Measurements from ENCODE around the gene PRAC2.

PRAC2 gene

DNA sequence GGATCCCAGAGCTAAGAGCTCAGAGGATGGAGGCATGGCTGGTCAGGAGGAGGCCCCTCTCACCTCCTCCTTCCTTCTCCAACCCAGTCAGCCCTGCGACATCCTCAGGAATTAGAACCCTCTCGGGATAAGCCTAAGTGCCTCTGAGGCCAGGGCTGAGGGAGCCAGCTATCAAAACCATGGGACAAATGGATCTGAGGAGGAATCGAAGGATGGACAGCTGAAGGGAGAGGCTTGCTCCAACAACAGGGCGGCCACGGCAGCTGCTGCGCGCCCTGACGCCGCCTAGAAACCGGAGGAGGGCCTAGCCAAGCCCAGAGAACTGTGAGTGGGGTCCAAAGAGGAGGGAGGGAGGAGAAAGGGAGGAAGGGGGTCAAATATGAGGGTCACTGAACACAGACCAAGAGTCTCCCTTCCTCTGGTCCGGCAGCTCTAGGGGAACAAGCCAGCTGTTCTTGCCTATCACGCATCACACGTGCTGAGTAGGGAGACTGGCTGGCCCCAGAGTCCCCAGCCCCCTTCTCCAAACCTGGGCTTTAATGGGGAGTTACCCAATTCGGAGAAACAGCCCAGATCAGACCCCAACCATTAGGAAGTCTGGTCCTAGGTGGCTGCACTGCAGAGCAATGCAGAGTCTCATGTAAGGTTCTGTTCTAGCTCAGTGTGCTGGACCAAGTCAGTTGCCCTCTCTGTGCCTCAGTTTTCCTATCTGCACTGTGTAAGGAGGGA is 11.5 kb downstream of the PRAC2 start:
- DNase-seq, result no peak

DNA sequence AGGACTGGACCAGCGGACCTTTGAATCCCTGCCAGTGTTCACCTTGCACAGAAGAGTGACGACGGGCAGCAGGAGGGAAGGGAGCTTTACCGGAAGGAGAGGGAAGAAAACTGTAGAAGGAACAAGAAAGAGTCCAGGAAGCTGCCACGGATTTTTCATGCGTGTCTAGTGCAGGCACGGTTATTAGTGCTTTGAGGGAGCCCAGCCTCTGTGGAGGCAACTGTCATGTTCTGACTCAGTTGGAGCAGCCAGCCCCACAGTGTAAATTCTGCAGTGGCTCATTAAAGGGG is 12.0 kb downstream of the PRAC2 start:
- no peak for DNase-seq

DNA sequence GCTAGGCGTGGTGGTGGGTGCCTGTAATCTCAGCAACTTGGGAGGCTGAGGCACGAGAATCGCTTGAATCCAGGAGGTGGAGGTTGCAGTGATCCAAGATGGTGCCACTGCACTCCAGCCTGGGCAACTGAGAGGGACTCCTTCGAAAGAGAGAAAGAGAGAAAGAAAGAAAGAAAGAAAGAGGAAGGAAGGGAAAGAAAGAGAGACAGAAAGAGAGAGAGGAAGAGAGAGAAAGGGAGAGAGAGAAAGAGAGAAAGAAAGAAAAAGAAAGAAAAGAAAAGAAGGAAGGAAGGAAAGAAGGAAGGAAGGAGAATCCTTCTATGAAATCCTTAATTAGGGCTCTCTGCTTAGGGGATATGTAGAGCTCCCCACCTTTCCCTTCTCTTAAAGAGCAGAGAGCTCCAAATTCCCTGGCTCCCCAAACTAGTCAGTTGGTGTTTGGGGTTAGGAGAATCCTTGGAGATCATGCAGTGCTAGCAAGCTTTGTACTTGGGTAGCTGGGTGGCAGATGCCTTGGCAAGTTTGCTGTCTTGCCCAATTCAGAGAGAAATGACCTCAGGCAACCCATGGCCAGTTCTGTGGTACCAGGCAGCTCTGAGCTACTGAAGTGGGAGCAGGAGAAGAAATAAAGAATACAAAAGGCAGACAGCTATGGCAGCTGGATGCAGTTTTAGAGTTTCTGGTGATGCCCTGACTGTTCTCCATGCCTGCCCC is 14.5 kb downstream of the PRAC2 start:
- DNase-seq, result no peak

DNA sequence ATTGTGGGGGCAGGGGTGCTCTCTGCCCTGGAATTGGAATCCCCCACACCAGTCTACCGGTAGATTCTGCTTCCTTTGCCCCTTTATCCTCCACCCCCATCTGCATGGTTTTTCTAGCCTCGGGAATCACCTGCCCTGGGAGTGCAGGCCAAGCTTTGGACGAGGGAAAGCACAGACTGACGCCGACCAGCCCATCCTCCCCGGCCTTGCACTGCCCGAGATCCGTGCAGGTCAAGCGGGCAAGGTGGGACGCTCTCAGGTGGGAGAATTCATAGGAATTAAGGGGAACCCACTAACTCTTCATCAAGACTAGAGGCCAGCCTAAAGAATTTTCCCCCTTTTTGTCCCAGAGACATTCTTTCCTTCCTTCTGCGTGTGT is 15.4 kb downstream of the PRAC2 start:
- no peak for DNase-seq

DNA sequence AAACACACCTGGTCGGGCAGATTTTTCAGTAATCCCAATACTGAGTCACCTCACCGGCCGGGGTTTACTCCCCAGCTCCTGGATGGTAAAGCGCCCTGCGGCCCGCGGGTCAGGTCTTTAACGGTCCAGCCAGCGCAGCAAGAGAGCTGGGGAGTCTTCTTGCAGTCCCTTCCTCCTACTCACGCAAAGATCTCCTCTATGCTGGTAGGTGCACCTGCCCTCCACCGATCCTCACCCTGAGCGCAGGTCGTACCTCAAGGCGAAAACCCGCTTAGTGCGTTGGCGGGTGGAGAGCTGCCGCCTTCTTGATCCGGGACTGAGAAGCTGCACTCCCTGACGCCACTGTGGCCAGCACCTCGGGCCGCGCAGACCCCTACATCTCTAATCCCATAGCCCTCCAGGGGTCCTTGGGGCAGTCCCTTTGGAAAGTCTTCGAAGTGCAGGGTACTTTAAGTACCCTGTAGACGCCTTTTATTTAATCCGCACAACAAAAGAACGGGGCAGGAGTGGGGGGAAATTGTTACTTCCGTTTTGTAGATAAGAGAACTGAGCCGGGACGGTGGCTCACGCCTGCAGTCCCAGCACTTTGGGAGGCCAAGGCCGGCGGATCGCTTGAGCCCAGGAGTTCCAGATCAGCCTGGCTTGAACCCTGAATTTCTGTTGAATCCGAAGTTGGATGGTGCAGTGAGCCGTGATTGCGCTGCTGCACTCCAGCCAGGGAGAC is 16.0 kb downstream of the PRAC2 start:
- DNase-seq, result no peak

DNA sequence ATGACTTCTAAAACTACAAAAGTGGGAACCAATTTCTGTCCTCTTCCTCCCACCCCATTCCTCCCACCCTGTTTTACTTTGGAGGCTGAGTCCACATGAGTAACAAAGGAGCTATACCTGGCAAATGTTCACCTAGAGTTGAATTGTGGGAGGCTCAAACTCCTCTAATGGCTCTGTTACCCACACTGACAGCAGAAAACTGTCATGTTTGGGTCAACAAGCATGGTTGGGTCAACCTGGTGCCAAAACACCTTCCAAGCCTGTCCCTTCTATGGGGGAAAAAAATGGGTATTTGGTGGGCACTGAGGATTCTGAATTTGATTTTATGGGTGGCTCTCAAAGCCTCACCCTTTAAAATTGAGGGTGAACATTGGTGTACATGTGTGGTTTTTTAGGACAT is 17.6 kb downstream of the PRAC2 start:
- no peak for DNase-seq

DNA sequence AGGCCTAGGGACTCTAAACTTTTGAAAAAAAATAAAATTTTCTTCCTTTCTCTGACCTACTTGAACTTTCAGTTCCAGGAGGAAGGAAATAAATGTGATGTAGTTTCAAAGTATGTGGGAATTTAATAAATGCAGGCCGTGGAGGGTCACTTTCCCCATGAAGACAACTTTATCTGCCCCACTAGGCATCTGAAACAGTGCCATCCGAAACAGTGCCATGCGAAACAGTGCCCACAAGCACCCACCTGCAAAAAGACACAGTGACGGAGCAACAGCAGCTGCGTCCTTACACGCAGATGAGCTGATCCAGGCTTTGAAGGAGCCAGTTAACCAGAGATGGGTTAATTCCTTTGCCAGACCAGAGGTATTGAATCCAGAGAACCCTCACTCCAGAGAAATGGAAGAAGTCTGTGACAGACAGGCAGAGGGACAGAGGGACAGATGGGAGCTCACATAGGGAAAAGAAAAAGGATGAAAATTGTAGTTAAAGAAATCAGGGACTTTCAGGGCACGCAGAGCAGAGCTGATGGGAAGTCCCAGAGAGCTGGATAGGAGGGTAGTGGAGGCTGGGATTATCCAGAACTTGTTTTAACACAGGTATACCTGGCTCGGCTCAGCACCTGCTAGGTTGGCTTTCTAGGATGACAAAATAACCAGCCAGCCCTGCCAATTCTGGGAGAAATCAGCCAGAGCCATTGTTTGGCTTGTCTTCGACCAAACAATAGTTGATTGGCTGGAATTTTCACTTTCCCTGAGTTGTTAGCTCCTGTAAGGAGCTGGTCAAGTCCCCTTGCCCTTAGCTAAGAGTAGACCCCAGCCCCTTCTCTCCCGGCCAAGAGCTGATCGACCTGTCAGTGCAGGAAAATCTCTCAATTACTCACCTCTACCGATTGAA is 22.6 kb downstream of the PRAC2 start:
- DNase-seq, result no peak

DNA sequence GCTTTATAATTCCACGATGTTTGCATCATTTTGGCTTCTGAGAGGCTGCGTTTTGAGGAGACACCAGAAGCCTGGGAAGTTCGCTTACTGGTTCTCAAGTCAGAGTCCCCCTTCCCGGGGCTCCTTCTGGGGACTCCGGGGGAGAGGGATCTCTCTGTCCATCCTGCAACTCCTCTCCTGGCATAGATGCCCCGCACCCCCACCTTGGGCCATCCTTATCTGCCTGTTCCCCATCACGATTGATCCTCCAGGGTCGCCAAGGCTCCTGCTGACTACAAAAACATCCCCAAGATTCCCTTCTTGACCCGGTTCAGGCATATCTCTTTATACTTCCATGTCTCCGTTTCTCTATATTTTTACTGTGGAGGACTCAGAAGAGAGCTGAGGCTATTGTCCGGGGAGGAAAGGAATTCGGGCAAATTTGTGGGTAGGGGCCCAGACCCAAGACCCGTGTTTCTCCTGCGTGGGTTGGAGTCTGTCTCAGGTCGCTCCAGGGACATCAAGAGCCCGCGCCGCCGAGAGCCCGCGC is 24.0 kb downstream of the PRAC2 start:
- no peak for DNase-seq

DNA sequence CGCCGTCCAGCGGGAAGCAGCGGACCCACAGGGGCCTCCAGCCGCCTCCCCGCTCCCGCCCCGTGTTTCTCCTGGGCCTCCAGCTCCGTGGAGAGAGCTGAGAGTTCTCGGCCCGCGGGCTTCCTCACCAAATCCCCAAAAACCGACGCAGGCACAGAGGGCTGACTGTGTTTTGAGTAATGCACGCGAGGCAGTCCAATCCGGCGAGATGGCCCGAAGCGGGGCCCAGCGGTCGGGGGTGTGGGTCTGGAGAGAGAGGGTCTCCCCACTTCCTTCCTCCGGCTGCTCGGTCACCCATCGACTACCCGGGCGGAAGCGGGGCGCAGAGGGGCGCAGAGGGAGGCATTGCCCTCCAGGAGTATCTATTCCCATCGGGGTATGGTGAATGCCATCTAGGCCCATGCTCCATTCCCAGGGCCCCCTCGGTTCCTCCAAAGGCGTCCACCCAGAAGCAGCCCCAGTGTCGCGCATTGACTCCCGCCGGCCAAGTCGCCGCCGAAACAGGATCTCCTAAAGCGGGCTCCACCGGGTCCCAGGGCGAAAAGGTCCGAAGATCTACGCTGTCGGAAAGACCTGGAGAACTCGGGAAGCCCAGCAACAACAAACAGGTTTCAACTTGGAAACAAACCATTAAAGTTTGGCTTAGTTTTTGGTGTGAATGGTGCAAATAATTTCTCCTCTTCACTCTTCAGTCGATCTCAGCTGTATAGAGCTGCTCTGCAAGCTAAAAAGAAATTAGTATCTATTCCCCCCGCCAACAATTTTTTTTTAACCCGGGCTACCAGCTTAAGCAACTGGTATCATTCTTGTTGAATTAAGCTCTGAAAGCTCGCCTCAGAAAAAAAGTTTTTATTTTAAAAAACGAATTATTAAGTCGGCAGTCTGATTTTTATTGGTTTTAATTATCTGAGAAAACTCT is 24.7 kb downstream of the PRAC2 start:
- no peak for DNase-seq

DNA sequence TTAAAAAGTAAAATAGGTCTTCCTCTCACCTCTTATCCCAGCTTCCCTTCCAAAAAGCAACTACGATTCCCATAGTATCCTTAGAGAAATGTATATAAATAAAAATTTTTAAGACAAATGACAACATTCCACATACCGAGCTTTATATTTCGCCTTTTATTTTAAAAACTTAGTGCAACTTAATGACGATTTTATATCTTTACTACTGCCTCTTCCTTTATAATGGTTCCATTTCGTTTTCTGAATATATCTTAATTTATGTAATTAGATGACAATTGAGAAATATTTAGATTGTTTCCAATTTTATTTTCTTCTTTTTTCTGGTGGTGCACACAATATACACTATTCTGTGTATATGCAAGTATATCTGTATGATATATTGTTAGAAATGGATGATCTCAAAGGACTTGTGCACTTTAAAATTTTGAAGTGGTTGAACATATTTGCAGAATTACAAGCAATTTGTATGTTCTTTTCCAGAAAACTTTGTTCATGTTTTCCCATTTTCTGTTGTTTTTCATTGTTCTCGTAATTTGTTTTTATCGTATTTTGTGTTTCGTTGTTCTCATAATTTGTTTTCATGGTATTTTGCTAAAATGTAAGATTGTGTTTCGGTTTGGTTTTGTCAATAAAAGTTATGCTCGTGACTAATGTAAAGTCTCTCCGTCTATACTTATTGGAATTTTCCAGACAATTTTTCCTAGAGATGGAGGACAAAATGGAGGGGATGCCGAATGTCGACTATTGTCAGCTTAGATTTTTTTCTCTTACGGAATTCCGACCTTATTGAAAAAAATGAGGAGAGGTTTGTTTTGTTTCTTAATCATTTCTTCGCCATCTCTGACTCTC is 26.0 kb downstream of the PRAC2 start:
- DNase-seq, result no peak

DNA sequence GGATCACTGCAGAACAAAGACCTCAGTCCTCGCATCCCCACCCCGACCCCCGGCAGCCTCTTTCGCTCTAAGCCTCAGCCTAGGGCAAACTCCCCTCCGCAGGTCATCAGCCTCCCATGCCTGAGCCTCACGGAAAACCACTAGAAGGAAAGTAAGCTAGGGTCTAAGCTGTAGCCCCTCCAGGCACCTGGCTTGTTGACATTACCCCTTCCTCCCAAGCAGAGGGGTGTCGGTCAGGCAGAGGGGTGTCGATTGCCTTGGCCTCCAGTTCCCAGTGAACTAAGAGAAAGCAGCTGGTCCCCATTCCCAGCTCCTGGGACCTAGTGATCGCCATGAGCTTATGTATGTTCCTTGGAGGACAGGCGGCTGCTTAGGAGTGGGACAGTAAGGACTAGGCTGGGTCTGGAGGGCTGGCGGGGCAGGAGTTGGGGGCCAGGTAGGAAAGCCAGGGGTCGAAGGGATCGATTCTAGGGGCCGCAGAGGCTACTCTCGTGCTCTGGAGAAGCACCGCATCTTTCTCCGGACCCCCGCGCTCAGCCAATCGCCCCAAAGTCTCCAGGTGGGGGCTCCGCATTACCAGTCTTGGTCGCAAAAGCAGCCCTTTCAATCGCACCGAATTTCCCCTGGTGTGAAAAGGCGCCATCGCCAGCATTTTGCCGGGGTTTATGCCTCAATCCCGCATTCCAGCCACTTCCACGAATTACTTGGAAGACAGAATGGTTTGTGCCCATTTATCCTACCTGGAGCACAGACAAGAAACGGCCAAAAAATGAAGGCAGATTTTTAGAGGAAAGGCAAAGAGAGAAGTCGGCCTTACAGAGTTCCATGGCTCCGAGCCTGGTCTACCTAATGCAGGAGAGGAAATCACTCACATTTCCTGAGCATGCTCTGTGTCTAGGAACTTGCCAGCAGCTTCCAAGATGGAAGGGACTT is 26.9 kb downstream of the PRAC2 start:
- DNase-seq, result no peak

DNA sequence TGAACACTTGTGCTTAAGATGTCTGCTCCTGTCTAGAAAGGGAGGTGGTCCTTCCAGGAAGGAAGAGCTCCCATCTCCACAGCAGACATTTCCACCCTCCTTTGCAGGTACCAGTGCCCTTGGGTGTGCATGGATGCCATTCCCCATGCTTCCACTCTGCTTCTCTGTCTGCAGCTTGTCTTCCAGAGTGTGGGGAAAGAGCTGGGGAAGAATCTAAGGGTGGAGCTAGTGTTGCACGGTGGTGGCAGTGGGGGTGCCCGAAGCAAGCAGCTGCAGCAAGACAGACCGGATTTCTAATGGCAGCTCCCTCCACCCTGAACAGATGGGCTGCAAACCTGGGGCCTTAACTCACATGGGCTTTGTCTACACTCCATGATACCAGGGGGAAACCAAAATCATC is 28.2 kb downstream of the PRAC2 start:
- DNase-seq, result no peak

DNA sequence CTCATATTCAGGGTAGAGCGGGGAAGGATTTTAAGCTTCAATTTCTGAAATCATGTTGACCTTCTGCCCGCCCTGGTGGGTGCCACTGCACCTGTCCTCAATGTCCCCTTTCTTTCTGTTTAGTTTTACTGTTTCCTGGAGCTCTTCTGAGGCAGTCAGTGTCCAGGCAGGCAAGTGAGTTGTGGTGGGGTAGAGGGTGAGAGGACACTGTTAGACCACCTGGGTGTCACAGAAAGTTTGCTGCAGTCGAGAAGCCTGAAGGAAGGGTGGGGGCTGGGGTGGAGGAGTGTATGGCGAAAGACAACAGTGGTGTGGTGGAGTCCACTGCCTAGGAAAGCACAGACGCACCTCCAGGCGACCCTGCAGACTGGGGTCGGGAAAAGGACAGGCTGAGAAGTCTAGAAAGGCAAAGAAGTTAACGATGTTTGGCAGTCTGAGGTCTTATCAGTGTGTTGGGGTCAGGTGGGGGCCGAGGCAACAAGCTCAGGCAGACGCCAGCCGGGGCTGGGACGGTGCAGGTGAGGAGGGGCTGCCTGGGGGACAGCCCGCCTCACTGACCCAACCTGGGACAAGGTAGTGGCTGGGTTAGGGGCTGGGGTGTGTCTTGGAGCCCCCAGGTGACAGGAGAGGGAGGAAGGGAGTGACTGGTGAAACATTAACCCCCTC is 28.9 kb downstream of the PRAC2 start:
- DNase-seq, result no peak

DNA sequence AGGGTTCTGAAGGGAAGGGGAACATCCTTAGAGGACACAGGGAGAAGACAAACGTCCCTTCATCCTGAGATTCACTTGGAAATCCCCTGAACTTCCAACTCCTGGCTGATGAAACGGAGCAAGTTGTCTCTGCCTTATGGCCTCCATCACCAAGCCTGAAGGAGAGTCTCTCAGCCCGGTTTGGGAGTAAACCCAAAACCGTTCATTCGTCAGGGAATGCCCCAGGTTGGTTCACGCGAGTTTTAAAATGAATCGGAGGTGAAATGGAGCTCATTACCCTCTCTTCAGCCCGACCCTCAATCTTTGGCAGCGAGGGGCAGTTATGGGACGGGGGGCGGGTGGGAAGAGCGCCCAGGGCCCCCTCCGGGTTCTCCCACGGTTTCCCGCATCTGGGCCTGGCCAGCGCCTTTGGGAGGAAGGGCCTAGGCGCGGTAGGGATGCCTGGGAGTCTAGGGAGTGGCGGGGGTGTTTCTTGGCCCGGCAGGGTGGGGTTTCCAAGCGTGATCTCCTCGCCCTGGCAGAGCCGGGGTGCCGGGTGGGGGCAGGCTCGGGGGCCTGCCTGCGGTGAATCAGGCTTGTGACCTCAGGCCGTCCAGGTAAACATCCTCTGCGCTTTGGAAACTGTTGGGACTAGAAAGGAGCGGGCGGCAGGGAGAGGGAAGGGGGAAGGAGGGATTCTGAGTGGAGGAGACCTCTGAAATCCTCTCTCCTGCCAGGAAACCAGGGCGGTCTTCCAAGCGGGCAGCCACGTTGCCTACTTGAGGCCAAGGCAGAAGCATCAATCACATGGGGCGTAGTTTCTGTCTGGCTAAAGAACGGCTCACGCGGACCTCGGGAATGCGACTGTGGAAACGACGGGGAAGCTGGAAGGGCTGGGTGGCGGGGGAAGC is 29.7 kb downstream of the PRAC2 start:
- DNase-seq, result no peak

DNA sequence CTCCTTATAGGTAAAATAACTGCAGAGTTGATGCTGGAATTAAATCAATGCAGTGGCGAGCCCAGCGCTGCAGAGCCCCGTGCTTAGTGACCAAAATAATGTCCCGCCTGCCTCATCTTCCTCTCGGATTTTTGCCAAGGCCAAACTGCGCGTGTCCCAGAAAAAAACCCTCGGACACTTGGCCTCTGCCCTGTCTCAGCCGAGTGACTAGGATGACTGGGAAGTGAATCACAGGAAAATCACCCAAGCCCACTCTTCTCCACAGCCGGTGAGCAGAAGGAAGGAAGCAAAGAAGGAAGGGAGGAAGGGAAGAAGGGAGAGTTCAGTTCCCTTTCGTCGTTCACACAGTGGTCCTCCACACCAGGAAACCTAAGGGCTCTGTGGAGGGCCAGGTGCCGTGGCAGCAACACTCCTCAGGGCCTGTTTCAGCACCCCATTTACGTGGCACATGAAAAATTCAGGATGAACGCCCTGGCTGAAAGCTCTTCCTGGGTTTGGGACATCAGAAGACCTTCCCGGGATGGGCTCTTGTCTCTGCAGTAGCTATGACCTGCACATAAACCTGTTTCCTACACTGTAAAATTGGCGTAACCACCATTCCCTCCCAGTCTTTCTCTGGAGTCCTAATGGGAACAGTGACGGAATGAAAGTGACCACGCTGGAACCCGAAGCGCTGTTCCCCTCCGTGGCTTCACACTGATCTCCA is 31.0 kb downstream of the PRAC2 start:
- DNase-seq, result peak; percentile 66

DNA sequence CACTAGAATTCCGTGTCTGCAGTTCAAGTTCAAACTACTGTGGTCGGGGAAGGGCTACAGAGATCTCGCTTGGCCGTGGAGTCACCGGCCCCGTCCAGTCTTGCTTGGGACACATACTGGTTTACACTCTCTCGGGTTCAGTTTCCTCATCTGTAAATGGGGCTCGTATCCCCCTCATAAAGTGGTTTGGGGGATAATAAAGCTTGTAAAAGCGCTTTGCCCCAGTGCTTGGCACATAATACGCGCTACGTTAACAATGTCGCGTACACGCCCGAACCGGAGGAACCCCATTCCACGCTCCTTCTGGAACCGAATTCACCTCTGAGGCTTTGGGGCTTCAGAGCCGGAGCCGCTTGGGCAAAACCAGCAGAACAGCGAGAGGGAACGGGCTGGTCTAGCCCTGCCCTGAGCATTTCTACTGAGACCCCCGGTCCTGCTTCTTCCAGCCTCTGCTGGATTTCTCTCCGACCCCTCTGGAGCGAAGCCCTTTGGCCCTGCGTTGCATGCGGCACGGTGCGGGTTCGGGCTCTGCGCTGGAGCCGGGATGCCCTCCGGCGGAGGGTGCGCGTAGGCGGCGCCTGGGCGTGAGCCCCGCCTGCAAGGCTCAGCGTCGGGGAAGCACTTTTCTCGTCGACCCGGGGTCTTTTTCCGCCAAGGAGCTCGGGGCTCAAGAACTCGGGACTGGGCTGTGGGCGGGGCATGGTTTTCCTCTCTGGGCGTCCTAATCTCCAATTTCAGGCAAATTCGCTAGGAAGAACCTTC is 31.7 kb downstream of the PRAC2 start:
- no peak for DNase-seq

DNA sequence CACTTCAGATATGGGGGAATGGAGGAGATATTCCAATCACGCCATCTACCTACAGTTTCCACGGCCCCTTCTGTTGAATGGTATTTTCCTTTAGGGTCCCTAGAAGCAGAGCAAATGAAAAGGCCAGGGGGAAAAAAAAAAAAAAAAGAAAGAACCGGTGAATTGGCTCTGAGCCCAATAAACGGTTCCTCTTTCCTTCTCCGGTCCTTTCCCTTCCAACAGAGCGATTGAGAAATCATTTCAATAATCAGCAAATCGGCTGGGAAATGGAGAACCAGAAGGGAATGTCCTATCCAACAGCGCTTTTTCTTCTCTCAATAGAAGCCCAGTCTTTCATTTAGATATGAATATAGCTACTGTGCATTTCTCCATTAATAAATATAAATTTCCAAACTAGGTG is 32.4 kb downstream of the PRAC2 start:
- DNase-seq, result no peak

All from EL (cell line).